Epithelial cell of esophagus (primary cell): ENCODE measurements around the gene ADGRD1.

Source experiments
- DNase-seq: peaks from one replicate; pipeline ENCODE4 v3.0.0; 2010; ENCODE audit warnings: low read depth
- H3K4me3 ChIP-seq: 2 replicates; pipeline ENCODE4 v1.5.1; 2011; ENCODE audit warnings: mild to moderate bottlenecking, low read length, control low read depth
- TF ChIP-seq, protein P1 (sequence below): IDR thresholded peaks from 2 replicates; pipeline ENCODE4 v1.5.1; 2011; ENCODE audit warnings: low read depth, mild to moderate bottlenecking, low read length, control low read depth, inconsistent platforms; ENCODE audit not compliant: insufficient read depth; ENCODE audit errors: missing control alignments

The ADGRD1 gene

DNA sequence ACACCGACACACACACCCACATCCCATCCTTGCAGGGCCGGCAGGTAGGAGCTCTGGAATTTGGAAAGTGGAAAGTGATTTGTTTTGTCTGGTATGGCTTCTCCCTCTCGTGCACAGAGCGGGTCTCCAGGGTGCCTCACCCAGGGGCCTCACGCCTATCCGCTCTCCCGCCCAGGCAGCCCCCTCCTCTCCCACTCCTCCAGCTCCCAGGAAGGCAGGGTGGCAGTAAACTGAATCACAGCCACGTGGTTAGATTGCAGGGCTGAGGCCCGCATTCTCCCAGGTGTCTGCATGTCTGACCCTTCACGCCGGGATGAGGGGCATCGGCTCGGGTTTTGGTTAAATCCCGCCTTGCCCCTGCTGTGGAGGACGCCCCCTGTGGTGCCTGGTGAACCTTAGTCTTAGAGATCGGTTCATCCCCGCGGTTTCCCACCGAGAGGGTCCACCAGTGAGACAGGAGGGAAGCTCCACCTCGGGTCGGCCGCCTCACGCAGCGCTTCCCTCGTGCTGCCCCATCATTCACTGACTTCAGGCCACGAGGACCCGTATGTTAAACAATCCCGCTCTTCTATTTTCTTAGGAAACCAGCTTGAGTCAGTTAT lies 64.4 kb downstream of the ADGRD1 start:
- TF ChIP-seq, protein P1, sequence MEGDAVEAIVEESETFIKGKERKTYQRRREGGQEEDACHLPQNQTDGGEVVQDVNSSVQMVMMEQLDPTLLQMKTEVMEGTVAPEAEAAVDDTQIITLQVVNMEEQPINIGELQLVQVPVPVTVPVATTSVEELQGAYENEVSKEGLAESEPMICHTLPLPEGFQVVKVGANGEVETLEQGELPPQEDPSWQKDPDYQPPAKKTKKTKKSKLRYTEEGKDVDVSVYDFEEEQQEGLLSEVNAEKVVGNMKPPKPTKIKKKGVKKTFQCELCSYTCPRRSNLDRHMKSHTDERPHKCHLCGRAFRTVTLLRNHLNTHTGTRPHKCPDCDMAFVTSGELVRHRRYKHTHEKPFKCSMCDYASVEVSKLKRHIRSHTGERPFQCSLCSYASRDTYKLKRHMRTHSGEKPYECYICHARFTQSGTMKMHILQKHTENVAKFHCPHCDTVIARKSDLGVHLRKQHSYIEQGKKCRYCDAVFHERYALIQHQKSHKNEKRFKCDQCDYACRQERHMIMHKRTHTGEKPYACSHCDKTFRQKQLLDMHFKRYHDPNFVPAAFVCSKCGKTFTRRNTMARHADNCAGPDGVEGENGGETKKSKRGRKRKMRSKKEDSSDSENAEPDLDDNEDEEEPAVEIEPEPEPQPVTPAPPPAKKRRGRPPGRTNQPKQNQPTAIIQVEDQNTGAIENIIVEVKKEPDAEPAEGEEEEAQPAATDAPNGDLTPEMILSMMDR = no peak
- DNase-seq = no peak
- H3K4me3 ChIP-seq = no peak overlapping the region

DNA sequence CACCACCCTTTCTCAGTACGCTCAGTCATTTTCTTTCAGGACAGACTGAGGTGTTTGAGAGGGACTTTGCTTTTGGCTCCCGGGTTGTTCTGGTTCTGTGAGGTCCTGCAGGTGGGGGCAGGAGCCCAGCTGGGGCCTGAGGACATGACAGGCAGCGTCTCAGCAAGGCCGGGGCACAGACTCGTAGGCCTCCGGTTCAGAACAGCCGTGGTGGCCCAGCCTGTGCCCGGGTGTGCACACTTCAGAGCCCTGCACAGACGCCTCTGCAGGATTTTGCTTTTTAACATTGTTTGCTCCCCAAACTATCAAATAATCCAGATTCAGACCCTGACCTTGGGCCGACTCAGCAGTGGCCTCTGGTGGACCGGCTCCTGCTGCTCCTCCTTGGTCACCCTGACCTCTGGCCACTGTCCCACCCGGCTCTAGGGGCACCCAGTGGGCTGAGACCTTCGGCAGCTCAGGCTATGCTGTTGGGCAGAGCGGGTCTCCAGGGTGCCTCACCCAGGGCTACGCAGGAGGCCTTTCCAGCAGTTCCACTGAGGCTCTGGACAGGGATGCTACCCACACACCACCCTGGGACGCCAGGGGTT lies 65.2 kb downstream of the ADGRD1 start:
- no peak for DNase-seq
- TF ChIP-seq, protein P1 = no peak
- no peak overlapping the region for H3K4me3 ChIP-seq

DNA sequence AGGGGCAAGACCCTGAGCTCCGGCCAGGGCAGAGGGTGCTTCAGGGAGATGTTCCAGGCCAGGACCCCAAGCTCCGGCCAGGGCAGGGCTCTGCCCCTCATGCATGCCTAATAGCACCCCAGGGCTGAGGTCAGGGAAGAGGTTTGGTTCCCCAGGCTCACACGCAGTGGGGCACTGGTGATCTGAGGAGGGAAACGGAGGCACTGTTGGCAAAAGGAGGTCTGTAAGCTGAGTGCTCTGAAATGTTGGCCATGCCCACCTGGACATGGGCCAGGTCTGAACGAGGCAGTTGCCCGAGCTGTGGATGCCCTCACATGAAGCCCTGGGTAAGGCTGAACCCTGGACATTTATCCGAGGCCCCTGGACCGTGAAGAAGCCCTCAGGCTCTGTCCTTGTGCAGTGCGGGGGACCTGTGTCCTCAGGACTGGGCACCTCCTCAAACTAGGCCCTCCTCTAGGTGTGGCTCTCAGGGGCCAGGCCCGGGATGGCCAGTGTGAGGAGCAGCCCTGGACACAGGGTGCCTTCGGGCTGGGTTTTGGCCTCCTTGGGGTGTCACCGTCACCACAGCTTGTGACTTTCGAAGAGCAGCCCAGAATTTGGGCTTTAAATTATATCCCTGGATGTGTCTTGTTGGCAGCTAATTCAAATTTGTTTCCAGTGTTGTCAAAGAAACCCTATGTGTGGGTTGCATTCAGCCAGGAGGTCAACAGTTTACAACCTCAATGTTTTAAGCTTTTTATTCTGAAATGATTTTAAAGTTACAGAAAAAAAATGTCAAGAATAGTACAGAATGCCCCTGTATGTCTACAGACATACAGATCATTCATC lies 66.8 kb downstream of the ADGRD1 start:
- no peak overlapping the region for H3K4me3 ChIP-seq
- TF ChIP-seq, protein P1 = no peak
- DNase-seq = no peak

DNA sequence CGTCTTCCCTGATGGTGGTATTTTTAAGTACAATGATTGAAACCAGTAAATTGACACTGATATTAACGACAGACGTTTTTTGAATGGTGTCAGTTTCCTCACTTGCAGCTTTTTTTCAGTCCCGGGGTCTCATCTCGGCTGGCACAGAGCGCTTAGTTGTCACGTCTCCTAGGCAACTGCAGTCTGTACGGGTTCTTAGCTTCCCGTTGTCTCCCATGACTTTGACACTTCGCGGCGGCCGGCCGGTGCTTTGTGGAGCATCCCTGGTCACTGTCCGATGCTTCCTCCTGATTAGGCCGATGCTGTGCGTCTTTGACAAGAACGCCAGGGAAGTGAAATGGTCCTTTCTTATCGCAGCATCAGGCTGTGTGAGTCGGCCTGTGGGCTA lies 67.4 kb downstream of the ADGRD1 start:
- H3K4me3 ChIP-seq = no peak overlapping the region
- no peak for DNase-seq
- TF ChIP-seq, protein P1 = no peak

DNA sequence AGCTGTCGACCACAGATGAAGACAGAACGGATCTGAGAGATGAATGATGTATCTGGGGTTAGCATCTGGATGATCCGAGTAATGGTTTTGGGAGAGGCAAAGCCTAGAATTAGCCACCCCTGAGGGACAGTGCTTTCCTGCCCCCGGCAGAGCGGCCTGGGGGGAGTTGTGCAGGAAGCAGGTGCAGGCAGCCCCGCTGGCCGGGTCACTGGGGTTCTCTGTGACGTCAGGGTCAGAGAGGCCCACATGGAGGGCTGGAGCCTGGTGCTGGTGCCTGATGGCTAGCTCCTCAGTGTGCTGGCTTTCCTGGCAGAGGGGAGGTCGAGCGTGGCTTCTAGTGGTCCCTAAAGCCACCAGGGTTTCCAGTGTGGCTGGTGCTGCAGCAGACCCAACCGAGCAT lies 70.3 kb downstream of the ADGRD1 start:
- DNase-seq = no peak
- TF ChIP-seq, protein P1 = no peak
- H3K4me3 ChIP-seq = no peak overlapping the region

DNA sequence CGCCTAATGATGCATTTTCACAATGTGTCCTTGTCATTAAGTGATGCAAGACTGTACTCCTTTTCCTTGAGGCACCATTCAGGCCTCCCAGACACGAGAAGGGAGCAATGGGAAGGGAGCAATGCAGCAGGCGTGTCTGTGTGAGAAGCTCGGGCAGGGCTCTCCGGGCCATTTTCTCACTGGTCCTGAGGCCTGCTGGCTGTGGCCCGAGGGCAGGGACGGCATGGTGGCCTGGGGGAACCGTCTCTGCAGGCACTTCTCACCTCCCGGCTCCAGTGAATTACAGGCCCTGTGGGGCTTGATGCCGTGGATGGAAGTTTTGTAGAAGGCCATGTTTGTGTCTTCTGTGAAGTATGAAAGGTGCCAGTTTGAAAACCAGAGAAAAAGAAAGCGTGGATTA lies 71.0 kb downstream of the ADGRD1 start:
- H3K4me3 ChIP-seq = no peak overlapping the region
- TF ChIP-seq, protein P1 = no peak
- DNase-seq = no peak

DNA sequence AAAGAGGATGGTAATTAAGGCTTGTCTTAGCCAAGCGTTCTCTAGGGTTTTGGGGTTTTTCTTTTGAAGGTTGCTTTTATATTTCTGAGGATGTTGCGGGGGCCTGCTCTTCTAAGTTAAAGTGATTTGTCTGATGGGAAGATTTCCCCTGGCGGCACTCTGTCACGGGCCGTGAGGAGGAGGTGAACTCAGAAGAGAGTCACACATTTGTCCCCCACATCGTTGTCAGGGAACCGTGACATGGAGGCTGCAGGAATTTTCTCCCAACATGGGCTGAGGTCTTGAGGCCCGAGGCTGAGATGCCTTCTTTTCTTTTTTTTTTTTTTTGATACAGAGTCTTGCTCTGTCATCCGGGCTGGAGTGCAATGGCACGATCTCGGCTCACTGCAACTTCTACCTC lies 71.5 kb downstream of the ADGRD1 start:
- TF ChIP-seq, protein P1 = no peak

More for the DNA sequence above, 71.5 kb downstream of the ADGRD1 start:
- H3K4me3 ChIP-seq = no peak overlapping the region
- DNase-seq = no peak
